DMS53 (cell line): ENCODE measurements around the gene RASAL1.

Experiments used
- DNase-seq: peaks from one replicate; lab custom pipeline; 2025; lab: John Stamatoyannopoulos, UW

RASAL1 gene

GRCh38 chr12:113135178-113136127, at the start of gene RASAL1:
RASAL1 (minus strand) TSS chr12:113135761; CDS start chr12:113135462, 299 bp downstream.
- DNase-seq: peak; percentile 97

GRCh38 chr12:113184900-113185179, 49.3 kb upstream of the RASAL1 start:
- DNase-seq: peak; percentile 95

GRCh38 chr12:113184098-113184899, 48.7 kb upstream of the RASAL1 start:
- DNase-seq: peak; percentile 91

GRCh38 chr12:113183030-113183589, 47.5 kb upstream of the RASAL1 start:
- no peak for DNase-seq

GRCh38 chr12:113181975-113182374, 46.4 kb upstream of the RASAL1 start:
- DNase-seq: no peak

GRCh38 chr12:113180333-113180732, 44.8 kb upstream of the RASAL1 start:
- no peak for DNase-seq

- DNase-seq: no peak
Observed at GRCh38 chr12:113179023-113179422, 43.5 kb upstream of the RASAL1 start.

- peak; percentile 82 for DNase-seq
Observed at GRCh38 chr12:113174461-113175384, 39.2 kb upstream of the RASAL1 start.

GRCh38 chr12:113173081-113173698, 37.6 kb upstream of the RASAL1 start:
- no peak for DNase-seq

- DNase-seq: no peak
Observed at GRCh38 chr12:113172185-113172584, 36.6 kb upstream of the RASAL1 start.

- no peak for DNase-seq
Observed at GRCh38 chr12:113171543-113171942, 36.0 kb upstream of the RASAL1 start.

- no peak for DNase-seq
Observed at GRCh38 chr12:113170926-113171325, 35.4 kb upstream of the RASAL1 start.

- DNase-seq: no peak
Observed at GRCh38 chr12:113170457-113170856, 34.9 kb upstream of the RASAL1 start.

- DNase-seq: no peak
Observed at GRCh38 chr12:113169697-113170096, 34.1 kb upstream of the RASAL1 start.

- no peak for DNase-seq
Observed at GRCh38 chr12:113167868-113168267, 32.3 kb upstream of the RASAL1 start.

GRCh38 chr12:113165521-113166450, 30.2 kb upstream of the RASAL1 start:
- DNase-seq: no peak

- no peak for DNase-seq
Observed at GRCh38 chr12:113164014-113164413, 28.5 kb upstream of the RASAL1 start.

GRCh38 chr12:113163030-113163360, 27.4 kb upstream of the RASAL1 start:
- no peak for DNase-seq

- peak; percentile 36 for DNase-seq
Observed at GRCh38 chr12:113162102-113163029, 26.8 kb upstream of the RASAL1 start.
